ACC112 (cell line): ENCODE measurements around the gene ASCC3.

Source experiments
- H2AFZ ChIP-seq: fragments of 200-600 bp; sonication (generic); one replicate; pipeline ENCODE4 v1.6.0; 2017; ENCODE audit warnings: antibody characterized with exemption, low read length; ENCODE audit not compliant: unreplicated experiment
- H3K27ac ChIP-seq: fragments of 200-600 bp; sonication (generic); 2 replicates; pipeline ENCODE4 v1.5.1; 2014; ENCODE audit warnings: low read depth, mild to moderate bottlenecking, antibody characterized with exemption, low read length, moderate library complexity
- H3K27me3 ChIP-seq: fragments of 200-600 bp; sonication (generic); 2 replicates; pipeline ENCODE4 v1.6.1; 2014; ENCODE audit warnings: mild to moderate bottlenecking, antibody characterized with exemption, low read length, moderate library complexity, mixed read lengths; ENCODE audit not compliant: insufficient read depth
- H3K36me3 ChIP-seq: fragments of 200-600 bp; sonication (generic); 2 replicates; pipeline ENCODE4 v1.6.1; 2016; ENCODE audit warnings: mild to moderate bottlenecking, antibody characterized with exemption, low read length, moderate library complexity, mixed read lengths; ENCODE audit not compliant: insufficient read depth
- H3K4me1 ChIP-seq: fragments of 200-600 bp; sonication (generic); one replicate; pipeline ENCODE4 v1.6.1; 2016; ENCODE audit warnings: low read length, mixed read lengths; ENCODE audit not compliant: insufficient read depth, unreplicated experiment, control insufficient read depth
- H3K4me3 ChIP-seq: fragments of 200-600 bp; sonication (generic); 2 replicates; pipeline ENCODE4 v1.5.1; 2014; ENCODE audit warnings: mild to moderate bottlenecking, low read depth, low read length
- H3K79me2 ChIP-seq: fragments of 200-600 bp; sonication (generic); one replicate; pipeline ENCODE4 v1.6.0; 2016; ENCODE audit warnings: low read length; ENCODE audit not compliant: control insufficient read depth, unreplicated experiment, insufficient read depth

ASCC3 gene

GRCh38 chr6:100559859-100560258 is 321.3 kb downstream of the ASCC3 start:
- H2AFZ ChIP-seq = no peak overlapping the region
- H3K27ac ChIP-seq = no peak overlapping the region
- no peaks in the 10 kb centered on the region for H3K79me2 ChIP-seq
- no peaks in the 10 kb centered on the region for H3K27me3 ChIP-seq
- H3K4me3 ChIP-seq = no peak overlapping the region
- H3K4me1 ChIP-seq = no peaks in the 10 kb centered on the region
- peaks cover 7% of the 10 kb centered on the region; the same call in 1 of the 2 replicates for H3K36me3 ChIP-seq

- no peaks in the 10 kb centered on the region for H3K27me3 ChIP-seq
Measured at GRCh38 chr6:100554228-100554627, 326.9 kb downstream of the ASCC3 start.

GRCh38 chr6:100553243-100553642 is 327.9 kb downstream of the ASCC3 start:
- H3K36me3 ChIP-seq = 0 out of 2 replicates have a peak, but pooled peaks cover under 1% of the 10 kb centered on the region
- H3K27me3 ChIP-seq = no peaks in the 10 kb centered on the region
- no peak overlapping the region for H3K27ac ChIP-seq

More at GRCh38 chr6:100554228-100554627, 326.9 kb downstream of the ASCC3 start:
- Histone ChIP-seq H3K27ac (no peak overlapping the region), H3K4me3 (no peak overlapping the region), H3K79me2 (no peaks in the 10 kb centered on the region), H3K4me1 (peaks cover 8% of the 10 kb centered on the region), H2AFZ (no peak overlapping the region), H3K36me3 (peaks cover 6% of the 10 kb centered on the region; the same call in 1 of the 2 replicates)

GRCh38 chr6:100549406-100550167 is 331.5 kb downstream of the ASCC3 start:
- no peaks in the 10 kb centered on the region for H3K27me3 ChIP-seq
- no peaks in the 10 kb centered on the region for H3K79me2 ChIP-seq
- H3K4me3 ChIP-seq = no peak overlapping the region

More at GRCh38 chr6:100553243-100553642, 327.9 kb downstream of the ASCC3 start:
- no peak overlapping the region for H2AFZ ChIP-seq
- H3K4me3 ChIP-seq = no peak overlapping the region
- peaks cover 11% of the 10 kb centered on the region for H3K4me1 ChIP-seq
- no peaks in the 10 kb centered on the region for H3K79me2 ChIP-seq

GRCh38 chr6:100538086-100538485 is 343.0 kb downstream of the ASCC3 start:
- H3K27me3 ChIP-seq = no peaks in the 10 kb centered on the region
- no peak overlapping the region for H3K27ac ChIP-seq
- H3K79me2 ChIP-seq = no peaks in the 10 kb centered on the region
- H3K36me3 ChIP-seq = peaks cover 19% of the 10 kb centered on the region
- no peaks in the 10 kb centered on the region for H3K4me1 ChIP-seq
- H2AFZ ChIP-seq = no peak overlapping the region
- H3K4me3 ChIP-seq = no peak overlapping the region

More at GRCh38 chr6:100549406-100550167, 331.5 kb downstream of the ASCC3 start:
- H3K4me1 ChIP-seq = peaks cover 11% of the 10 kb centered on the region
- H3K36me3 ChIP-seq = no peaks in the 10 kb centered on the region
- no peak overlapping the region for H3K27ac ChIP-seq
- no peak overlapping the region for H2AFZ ChIP-seq

GRCh38 chr6:100518588-100518987 is 362.5 kb downstream of the ASCC3 start:
- H3K4me3 ChIP-seq = no peak overlapping the region
- H3K4me1 ChIP-seq = no peaks in the 10 kb centered on the region
- no peak overlapping the region for H2AFZ ChIP-seq
- no peaks in the 10 kb centered on the region for H3K36me3 ChIP-seq
- H3K27me3 ChIP-seq = no peaks in the 10 kb centered on the region
- H3K27ac ChIP-seq = no peak overlapping the region
- no peaks in the 10 kb centered on the region for H3K79me2 ChIP-seq

GRCh38 chr6:100517633-100518032 is 363.5 kb downstream of the ASCC3 start:
- H2AFZ ChIP-seq = no peak overlapping the region
- no peak overlapping the region for H3K27ac ChIP-seq
- peaks cover 6% of the 10 kb centered on the region for H3K4me1 ChIP-seq
- no peak overlapping the region for H3K4me3 ChIP-seq
- H3K27me3 ChIP-seq = no peaks in the 10 kb centered on the region
- no peaks in the 10 kb centered on the region for H3K36me3 ChIP-seq
- H3K79me2 ChIP-seq = no peaks in the 10 kb centered on the region

GRCh38 chr6:100517106-100517505 is 364.0 kb downstream of the ASCC3 start:
- H3K27ac ChIP-seq = no peak overlapping the region
- no peaks in the 10 kb centered on the region for H3K36me3 ChIP-seq
- H3K27me3 ChIP-seq = no peaks in the 10 kb centered on the region
- H2AFZ ChIP-seq = no peak overlapping the region
- no peak overlapping the region for H3K4me3 ChIP-seq
- no peaks in the 10 kb centered on the region for H3K79me2 ChIP-seq
- peaks cover 11% of the 10 kb centered on the region for H3K4me1 ChIP-seq

GRCh38 chr6:100514660-100515059 is 366.5 kb downstream of the ASCC3 start:
- Histone ChIP-seq H3K4me1 (peaks cover 11% of the 10 kb centered on the region), H3K27me3 (no peaks in the 10 kb centered on the region), H3K79me2 (no peaks in the 10 kb centered on the region), H3K27ac (no peak overlapping the region), H3K36me3 (peaks cover 7% of the 10 kb centered on the region; the same call in 1 of the 2 replicates), H2AFZ (no peak overlapping the region), H3K4me3 (no peak overlapping the region)

GRCh38 chr6:100512203-100512862 is 368.8 kb downstream of the ASCC3 start:
- Histone ChIP-seq H3K27me3 (no peaks in the 10 kb centered on the region), H2AFZ (no peak overlapping the region), H3K27ac (no peak overlapping the region), H3K4me1 (peaks cover 11% of the 10 kb centered on the region), H3K36me3 (peaks cover 11% of the 10 kb centered on the region; the same call in 1 of the 2 replicates), H3K4me3 (no peak overlapping the region), H3K79me2 (no peaks in the 10 kb centered on the region)
